CD4-positive, alpha-beta T cell treated with Interleukin-12 subunit alpha and Interleukin-12 subunit beta, for 1 hour (primary cell): ENCODE measurements around the gene NRSN2.

Experiments used
- DNase-seq: peaks from one replicate; pipeline ENCODE4 v3.0.0-alpha.2; 2020

Gene NRSN2

GRCh38 chr20:346640-347316, at the start of gene NRSN2:
Gene NRSN2, plus strand, starts transcription at chr20:347111. Its CDS starts 2,533 bp downstream, at chr20:349644.
- no peak for DNase-seq

GRCh38 chr20:297925-298775, 48.8 kb upstream of the NRSN2 start:
- peak; percentile 51 for DNase-seq

GRCh38 chr20:298776-299391, 48.0 kb upstream of the NRSN2 start:
- no peak for DNase-seq

- no peak for DNase-seq
Measured at GRCh38 chr20:300345-300990, 46.4 kb upstream of the NRSN2 start.

GRCh38 chr20:301886-302848, 44.7 kb upstream of the NRSN2 start:
- no peak for DNase-seq

- DNase-seq, result no peak
Measured at GRCh38 chr20:305745-306144, 41.2 kb upstream of the NRSN2 start.

- no peak for DNase-seq
Measured at GRCh38 chr20:308427-309038, 38.4 kb upstream of the NRSN2 start.

GRCh38 chr20:309306-309840, 37.5 kb upstream of the NRSN2 start:
- DNase-seq, result no peak

- DNase-seq, result peak; percentile 81
Measured at GRCh38 chr20:309841-310644, 36.9 kb upstream of the NRSN2 start.

GRCh38 chr20:310645-311044, 36.3 kb upstream of the NRSN2 start:
- DNase-seq, result no peak

- DNase-seq, result no peak
Measured at GRCh38 chr20:311609-312008, 35.3 kb upstream of the NRSN2 start.

- DNase-seq, result no peak
Measured at GRCh38 chr20:312067-312466, 34.8 kb upstream of the NRSN2 start.

- no peak for DNase-seq
Measured at GRCh38 chr20:312866-313265, 34.0 kb upstream of the NRSN2 start.

GRCh38 chr20:313402-313801, 33.5 kb upstream of the NRSN2 start:
- no peak for DNase-seq

GRCh38 chr20:313948-314347, 33.0 kb upstream of the NRSN2 start:
- DNase-seq, result no peak

GRCh38 chr20:316316-317068, 30.4 kb upstream of the NRSN2 start:
- no peak for DNase-seq

- peak; percentile 91 for DNase-seq
Measured at GRCh38 chr20:324177-325044, 22.5 kb upstream of the NRSN2 start.

- peak; percentile 96 for DNase-seq
Measured at GRCh38 chr20:325045-325888, 21.6 kb upstream of the NRSN2 start, which contains the start of gene SOX12. Gene SOX12, plus strand, starts transcription at chr20:325552. Its CDS starts 373 bp downstream, at chr20:325925.
